HG03064 (cell line): Measurements from ENCODE around the gene PIP5K1B.

Source experiments
- ATAC-seq: cut with Tn5 transposase; IDR thresholded peaks from one replicate; pipeline ENCODE4 v1.9.1; 2021; ENCODE audit warnings: low read depth; ENCODE audit not compliant: unreplicated experiment

Gene PIP5K1B

DNA sequence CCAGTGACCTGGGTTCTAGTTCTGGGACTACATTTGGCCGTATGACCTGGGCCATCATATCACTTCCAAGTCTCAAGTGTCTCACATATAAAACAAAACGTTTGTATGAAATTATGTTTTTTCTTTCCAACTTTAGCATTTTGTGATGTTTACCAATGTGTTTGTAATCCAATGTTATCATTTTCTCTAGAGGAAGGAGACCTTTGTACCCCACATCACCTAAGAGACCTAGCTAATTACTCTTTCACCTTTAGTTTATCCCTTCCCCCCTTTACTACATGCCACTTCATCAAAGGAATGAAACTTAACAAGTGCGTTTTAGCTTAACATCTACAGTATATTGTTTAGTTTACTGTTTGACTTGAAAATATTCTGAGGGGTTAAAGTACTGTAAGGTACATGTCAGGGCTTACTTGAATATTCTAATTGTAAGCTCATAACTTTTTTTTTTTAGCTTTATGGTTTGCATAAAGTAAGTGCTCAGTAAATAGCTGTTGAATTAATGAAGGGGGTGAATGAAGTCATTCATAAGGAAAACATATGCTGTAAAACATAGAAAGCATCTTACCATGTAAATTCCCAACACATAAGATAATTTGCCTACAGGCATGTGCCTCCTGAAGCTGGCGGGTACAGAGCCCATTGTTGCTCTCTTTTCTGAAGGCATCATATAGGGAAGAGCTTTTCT is 2.9 kb downstream of the PIP5K1B start:
- no peak for ATAC-seq

DNA sequence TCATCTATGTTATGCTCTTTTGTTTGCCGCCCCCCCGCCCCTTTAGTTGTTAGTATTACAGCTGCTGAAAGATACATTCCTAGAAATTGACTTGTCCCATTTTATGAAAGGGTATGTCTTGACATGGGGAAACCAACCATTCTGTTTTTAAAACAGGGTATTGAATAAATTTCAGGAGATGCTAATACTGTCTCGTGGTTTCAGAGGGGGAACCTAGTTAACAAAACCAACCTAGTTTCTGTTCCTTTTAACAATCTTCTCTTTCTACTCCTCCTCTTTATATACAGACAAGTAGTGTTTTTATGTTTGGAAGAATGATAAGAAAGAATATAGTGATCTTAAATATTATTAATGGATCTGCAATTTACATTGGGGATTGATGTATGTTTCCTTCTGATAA is 3.5 kb downstream of the PIP5K1B start:
- no peak for ATAC-seq

DNA sequence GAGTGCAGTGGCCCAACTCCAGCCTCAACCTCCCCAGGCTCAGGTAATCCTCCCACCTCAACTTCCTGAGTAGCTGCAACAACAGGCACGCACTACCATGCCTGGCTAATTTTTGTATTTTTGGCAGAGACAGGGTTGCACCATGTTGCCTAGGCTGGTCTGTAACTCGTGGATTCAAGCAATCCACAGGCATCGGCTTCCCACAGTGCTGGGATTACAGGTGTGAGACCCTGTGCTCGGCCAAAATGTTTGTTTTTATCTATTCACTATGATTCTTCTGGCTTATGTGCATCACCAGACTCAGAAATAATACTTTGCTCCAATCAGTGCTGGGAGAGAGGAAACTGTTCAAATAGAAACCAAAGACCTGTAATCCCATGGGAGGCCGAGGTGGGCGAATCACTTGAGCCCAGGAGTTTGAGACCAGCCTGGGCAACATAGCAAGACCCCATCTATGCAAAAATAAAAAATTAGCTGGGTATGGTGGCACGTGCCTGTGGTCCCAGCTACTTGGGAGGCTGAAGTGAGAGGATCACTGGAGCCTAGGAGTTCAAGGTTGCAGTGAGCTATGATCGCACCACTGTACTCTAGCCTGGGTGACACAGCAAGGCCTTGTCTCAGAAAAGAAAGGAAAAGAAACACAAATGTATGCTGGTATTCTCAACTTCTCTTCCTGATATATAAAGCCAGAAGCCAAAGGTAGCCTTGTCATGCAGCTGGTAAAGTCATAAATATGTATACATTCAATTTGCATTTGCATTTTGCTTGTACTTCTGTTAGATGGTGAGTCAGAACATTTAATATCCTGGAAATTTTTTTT is 4.5 kb downstream of the PIP5K1B start:
- no peak for ATAC-seq

DNA sequence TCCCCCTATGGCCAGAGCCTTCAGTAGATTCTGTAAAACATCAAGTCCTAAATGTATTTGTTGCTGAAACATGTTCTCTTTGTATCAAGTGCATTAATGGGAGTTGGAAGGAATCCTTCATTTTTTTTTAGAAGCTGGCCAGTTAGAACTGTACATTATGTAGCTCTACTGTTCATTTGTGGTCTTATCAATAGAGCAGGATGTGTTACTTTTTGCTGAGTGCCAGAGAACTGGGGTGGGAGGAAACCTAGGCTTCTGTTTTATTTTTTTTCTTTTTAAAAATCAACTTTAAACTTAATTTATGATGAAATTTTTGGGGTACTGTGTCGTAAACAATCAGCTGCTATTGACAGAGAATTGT is 5.1 kb downstream of the PIP5K1B start:
- ATAC-seq: no peak

DNA sequence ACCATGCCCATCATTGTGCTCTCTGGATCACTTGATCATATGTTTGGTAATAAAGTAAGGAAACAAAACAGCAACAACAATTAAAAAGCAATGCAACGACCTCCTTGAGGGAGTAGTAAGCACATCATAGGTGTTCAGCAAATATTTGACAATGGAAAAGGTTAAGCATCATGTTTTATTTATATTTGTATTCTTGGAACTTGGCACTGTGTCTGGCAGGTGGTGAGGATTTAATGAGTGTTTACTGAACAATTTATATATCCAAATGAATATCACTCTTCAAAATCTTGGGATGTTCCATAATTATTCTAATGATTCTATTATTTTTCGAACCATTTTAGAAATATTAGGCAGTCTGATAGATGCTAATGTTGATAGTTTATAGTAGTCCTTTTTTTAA is 6.2 kb downstream of the PIP5K1B start:
- ATAC-seq: no peak

DNA sequence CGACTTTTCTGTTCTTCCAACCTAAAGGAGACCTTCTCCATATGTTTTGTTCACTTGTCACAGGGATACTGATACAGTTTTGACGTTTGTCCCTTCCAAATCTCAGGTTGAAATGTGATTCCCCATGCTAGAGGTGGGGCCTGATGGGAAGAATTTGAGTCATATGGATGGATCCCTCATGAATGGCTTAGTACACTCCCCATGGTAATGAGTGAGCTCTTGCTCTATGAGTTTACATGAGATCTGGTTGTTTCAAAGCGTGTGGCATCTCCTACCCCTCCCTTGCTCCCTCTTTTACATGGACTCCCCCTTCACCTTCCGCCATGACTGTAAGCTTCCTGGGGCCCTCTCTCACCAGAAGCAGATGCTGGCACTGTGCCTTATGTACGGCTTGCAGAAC is 6.9 kb downstream of the PIP5K1B start:
- ATAC-seq: no peak

DNA sequence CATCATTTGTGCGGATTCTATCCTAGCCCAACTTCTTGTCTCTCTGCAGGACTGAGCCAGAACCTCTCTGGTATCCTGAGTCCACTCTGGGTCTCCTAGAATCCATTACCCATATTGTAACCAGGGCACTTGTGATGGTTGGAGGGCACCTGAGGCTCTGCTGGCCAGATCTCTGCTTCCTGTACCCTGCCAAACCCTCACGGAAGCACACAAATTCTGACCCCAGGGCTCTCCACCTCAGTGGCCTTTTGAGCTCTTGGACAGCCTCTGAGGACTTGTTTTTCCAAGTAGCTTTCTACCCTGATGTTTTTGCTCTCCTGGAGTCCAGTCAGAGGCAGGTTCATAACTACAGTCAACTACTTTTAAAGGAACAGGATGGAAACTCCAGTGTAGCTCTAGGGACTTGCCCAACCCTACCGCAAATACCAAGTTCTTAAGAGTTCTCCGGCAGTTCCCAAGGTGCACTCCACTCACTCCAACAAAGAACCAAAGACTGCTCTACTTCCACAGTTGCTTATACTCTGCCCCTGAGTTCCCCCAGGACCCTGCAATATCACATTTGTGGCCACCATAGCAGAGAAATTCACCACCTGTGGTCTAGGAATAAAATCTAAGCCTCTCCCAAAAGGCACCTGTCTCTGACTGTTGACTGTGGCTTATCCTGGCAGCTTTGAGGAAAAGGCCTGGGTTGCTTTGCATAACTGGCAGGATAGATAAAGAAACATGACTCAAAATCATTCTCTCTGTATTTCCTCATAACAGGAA is 9.6 kb downstream of the PIP5K1B start:
- ATAC-seq: no peak

DNA sequence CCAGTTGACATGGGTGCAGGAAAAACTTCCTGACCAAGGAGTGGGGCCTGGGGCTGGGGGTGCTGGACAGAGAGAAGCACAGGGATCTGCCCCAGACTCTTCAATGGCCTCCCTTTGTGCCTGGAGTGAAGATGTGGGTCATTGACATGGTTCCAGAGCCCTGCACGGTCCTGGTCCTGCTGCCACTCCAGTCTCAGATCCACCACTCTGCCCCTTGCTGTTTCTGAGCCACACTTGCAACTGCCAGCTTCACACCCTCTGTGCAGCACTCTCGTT is 10.1 kb downstream of the PIP5K1B start:
- no peak for ATAC-seq

DNA sequence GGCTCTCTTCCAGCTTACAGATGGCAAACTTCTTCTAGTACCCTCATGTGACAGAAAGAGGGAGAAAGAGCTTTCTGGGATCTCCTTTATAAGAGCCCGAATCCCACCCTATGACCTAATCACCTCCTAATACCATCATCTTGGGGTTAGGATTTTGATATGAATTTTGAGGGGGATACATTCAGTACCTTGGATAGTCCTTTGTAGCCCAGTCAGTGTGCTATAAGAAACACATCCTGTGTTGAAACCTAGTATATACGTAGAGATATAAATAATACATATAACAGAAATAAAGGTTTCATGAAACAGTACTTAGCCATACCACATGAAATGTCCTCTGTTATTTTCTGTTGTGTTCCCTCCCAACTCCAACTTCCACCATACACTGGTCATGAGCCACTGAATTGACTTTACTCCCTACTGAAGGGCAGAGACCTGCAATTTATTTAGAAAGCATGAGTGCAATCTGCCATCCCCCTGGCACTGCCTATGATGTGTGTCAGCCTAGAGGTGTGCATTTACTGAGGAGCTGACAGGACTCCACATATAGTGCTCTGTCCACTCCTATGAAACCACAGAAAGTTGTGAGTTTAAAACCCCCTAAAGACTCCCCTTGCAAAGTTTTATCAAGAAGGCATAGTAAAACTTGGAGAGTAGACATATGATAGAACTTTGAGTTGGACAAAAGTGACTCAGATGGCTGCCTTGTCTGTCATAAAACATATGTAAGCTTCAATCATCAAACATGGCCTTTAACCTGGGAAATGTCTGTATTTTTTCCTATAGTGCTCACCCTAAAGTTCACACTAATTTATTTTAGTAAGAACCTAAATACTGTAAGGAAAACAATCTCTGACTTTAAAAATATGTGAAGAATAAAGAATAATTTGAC is 12.8 kb downstream of the PIP5K1B start:
- no peak for ATAC-seq

DNA sequence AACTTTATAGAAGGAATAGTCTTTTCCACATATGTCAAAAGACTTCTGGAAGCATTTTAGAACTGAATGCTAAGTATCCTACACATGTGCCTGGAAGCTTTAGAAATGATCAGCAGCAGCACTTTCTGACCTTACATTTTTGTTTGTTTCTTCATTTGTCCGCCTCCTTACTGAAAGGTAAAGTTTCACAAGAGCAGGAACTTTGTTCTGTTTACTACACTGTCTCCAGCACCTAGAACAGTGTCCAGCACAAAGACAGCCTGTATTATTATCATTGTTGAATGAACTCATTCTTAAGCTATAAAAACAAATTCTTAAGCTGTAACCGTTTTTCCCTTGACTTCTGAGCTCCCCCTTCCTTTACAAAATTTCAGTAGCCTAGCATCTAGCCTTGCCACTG is 14.8 kb downstream of the PIP5K1B start:
- ATAC-seq: no peak

DNA sequence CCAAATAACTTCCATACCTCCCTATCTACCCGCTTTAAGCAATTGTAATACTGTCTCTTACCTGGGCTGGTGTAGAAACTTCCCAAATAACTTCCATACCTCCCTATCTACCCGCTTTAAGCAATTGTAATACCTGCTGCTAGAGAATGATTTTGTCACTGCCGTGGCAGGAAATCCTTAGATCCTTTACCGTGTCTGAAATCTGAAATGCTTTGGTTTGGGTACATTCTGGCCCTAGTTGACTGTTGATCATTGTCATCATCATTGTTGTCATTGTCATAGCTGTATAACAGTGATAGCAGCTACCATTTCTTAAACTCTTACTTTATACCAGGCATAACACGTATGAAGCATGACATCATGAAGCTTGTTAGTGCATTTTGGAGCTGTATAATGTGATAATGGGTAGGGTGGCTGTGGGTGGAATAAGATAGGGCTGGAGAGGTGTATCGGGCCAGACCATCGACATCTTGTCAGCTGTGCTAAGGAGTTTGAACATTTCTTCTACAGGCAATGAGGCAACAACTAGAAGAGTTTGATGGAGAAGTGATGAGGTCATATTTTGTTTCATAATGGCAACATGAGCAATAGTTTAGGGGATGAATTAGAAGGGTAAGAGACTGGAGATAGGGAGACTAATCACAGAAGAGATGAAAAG is 15.7 kb downstream of the PIP5K1B start:
- no peak for ATAC-seq

DNA sequence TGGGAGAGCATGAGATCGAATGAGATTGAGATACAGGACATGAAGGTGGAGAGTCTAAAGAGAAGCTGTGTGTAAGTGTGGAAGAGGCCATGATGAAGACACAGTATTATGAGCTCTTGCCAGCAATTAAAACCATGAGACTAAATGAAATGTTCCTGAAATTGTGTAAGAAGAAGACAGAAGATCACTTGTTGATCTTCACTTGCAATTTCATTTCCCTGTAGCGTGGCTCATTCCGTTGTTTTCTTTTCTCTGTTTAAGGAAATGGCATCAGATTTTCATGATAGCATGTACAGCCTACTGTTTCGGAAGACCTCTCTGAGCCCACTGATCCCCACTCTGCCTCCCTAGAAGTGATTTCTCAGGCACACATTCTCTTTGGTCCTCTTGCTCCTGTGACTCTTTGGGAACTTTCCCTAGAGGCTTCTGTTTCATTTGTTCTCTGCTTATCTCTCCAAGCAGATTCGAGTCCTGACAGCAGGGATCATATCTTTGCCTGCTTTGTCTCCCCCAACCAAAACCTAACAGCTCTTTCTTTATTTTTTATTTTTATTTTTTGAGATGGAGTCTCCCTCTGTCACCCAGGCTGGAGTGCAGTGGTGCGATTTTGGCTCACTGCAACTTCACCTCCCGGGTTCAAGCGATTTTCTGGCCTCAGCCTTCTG is 16.8 kb downstream of the PIP5K1B start:
- ATAC-seq: no peak

DNA sequence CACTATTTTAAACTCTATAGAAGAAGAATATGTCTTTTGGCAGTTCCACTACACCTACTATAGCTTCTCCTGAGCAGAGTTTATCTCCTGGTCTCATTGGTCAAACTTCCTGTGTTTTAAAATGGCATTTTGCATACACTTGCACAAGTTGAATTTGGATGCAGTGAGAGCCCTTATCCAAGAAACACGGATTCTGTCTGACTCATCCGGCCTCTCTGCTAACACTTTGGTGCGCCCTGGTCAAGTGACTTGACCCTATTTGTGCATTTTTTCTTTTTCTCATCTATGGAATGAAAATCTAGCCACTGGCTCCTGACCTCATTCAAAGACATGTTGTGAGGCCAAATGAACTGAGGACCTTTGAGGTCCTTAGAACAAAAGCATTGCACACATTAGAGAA is 20.0 kb downstream of the PIP5K1B start:
- ATAC-seq: no peak

DNA sequence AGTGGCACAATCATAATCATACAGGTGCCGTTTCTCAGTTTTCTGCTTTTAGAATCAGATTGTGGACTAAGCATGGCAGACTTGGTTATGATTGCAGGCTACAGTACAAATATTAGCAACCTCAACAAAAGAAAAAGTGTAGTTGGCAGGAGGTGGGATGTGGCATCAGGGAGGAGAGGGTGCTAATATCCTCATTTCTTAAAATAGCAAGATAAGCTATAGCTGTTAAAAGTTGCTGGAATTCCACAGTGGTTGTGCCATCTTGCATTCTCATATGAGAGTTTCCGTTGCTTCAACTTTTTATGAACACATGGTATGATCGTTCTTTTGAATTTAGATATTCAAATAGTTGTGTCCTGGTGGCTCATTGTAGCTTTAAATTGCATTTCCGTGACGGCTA is 21.4 kb downstream of the PIP5K1B start:
- no peak for ATAC-seq

DNA sequence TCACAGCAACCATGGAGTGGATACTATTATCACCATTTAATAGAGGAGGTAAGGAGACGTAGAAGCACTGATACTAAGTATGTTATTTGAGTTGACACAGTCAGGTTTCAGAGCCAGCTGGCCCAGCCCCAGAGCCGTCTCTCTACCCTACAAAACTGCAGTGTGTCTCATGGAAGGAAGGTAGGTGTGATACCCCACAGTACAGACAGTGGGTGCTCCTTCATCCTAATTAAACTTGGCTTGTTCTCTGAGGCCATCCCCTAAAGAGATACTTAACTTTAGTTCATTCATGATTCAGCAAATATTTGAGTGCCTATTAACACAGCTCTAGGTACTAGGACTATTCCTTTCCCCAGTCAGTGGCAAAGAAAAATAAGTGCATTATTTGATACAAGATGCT is 22.6 kb downstream of the PIP5K1B start:
- ATAC-seq: no peak

DNA sequence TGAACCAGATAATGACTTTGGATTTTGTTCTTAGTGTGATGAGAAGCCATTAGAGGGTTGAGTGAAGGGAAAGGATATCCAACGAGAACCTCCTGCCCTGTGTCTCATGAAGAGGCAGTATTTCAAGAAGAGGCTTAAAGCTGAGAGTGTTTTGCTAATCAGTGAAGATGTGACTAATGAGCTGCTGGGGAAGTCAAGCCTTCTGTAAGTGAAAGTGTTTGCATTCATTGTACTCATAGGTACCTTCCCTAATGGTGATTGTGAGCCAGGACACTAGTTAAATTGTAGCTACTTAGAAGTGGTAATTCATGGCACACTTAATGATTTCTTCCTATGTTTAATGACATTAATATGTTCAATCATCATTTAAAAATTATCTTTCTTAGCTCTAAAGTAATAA is 23.7 kb downstream of the PIP5K1B start:
- no peak for ATAC-seq

DNA sequence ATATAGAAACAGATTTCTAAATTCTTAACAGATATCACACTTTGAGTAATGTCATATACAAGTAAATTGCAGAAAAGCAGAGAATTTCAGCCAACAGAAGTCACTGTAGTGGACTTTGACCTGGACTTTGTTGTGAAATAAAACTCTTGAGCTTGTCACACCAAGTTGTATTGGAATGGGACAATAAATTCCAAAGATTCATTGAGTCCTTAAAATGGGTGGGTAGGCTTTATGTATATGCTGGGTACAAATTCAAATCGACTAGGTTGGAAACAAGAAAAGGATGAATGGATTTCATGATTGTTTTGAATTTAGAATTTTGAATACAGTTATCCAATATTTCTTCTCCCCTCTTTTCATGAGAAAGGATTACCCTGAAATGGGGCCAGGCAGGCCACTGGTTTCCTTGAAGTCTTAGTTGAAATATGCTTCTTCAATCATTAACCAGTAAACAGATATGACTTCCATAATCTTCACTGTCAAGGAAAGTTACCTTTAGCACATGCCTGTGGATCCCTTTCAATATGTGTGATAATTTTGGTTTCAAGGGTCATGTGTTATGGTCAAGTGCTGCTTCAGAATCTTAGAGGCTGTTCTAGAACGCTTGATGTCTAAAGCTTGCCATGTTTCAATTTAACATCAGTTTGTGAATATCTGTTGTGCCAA is 25.7 kb downstream of the PIP5K1B start:
- no peak for ATAC-seq

DNA sequence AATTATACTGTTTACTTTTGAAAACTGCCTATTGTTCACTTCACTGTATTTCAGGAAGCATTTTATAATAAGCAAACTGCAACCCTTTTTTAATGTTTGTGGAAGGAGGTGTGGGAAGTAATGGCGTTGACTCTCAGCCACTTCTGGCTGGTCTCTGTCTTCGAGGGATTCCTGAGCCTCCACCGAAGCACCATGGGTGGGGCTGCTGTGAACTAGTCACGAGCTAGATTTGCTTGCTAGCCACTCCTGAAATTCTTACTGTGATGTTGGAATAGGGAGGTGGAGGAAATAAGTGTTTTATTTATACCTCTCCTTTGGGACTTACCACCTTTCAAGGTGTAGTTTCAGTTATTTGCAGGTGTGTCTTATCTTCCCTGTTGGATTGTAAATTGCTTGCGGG is 26.8 kb downstream of the PIP5K1B start:
- ATAC-seq: no peak

DNA sequence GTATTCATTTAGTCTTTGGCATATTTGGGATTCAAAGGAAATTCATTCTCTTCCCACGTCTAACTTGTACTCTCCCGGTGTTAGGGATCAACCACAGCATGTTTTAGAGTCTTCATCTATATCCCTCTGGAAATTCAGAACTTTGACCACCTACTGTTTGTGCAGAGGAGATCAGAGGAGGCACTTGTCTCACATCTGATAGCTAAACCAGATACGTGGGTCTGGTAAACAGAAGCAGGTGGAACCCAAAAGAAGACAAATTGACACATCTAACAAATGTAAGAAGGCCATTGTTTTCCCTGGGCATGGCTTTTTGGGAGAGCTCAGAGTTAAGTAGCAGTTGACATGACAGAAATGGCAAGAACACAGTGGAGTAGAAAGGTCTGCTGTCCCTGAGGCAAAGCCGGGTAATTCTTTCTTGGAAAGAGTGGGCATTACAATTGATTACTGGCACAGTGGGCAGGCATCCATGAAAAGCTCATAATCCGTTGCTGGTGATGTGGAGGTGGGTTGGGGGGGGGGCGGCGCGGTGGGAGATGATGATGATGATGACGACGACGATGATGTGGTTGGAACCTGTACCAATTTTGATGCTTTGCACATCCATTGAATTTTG is 27.5 kb downstream of the PIP5K1B start:
- ATAC-seq: no peak
